GM21619 (cell line): ENCODE measurements around the gene PRKN.

Source experiments
- ATAC-seq: cut with Tn5 transposase; IDR thresholded peaks from one replicate; pipeline ENCODE4 v1.9.1; 2021; ENCODE audit not compliant: unreplicated experiment

PRKN gene

DNA sequence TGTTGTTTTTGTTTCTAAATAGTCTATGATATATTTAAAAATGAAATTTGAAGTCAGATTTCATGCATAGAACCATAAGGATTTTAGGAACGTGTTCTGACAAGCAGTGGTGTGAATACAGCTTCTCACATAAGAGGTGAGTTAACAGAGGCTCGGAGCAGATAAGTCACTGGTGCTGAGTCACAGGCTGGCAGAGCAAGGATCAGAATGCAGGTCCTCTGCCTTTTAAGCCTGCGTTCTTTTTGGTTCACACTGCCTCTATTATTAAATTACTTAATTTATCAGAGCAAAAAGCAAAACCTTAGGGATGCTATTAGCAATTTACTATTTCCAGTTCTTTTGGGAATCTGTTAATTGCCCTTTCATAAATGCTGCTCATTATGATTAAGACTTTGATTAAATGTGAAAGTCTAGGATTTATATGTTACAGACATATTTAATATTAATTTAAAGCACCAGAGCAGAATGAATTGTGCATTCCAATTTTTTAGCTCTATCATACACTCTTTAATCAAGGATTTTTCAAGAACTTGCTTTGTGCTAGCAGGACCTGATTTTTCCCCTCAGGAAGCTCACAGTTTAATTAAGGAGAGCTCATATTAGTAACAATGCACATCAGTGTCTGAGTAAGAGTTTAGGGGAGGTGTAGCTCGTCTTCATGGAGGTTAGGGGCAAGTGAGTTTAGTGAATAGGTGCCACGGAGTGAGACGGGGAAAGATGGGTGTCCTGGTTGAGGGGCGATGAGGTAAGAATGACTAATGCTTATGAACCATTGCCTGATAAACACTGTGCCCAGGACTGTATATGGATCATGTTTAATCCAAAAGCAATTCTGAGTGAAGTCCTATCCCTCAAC, 1241.0 kb downstream of the PRKN start:
- ATAC-seq = no peak

DNA sequence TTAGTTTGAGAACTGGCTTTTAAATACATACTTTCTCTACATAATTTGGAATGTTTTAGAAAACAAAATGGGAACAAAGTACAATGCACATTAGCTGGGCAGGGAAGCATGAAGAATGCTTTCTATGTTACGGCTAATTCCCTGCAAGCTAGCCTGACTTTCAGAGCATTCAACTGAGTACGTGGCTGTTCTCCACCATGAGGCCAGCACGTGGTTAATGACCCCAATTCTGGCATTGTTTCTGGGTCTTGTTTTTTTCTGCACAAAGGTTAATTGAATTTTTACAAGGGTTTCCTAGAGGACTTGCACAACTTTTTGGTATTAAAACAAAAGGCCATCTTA, 1245.1 kb downstream of the PRKN start:
- no peak for ATAC-seq

DNA sequence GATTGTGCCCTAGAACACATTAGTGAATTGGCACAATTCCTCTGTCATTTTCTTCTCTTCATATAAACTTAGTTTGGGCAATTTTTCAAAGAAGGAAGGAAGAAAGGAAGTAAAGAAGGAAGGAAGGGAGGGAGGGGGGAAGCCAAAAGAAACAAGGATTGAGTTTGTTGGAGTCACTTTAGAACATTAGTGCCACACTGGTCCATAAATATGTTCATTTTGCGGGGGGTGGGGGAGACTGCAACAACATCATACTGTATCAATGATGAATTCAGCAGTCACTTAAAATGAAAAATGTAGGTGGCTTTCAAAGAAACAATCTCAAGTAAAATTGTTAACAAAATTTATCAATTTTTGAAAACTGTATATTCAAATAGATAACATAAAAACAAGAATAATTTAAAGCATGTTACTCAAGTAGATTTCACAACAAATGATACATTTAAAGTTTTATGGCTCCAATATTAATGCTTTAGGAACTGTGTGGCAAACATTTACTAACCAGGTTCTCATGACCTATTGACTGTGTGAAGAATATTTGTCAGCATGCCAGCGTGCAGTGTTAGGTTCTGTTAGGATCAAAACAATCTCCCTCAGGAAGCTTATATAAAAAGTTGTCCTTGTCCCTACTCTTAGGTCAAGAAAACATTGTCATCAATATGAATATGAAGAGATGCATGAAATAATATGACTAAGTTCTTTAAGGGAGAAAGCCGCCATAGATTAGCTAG, 1245.6 kb downstream of the PRKN start:
- ATAC-seq = no peak

DNA sequence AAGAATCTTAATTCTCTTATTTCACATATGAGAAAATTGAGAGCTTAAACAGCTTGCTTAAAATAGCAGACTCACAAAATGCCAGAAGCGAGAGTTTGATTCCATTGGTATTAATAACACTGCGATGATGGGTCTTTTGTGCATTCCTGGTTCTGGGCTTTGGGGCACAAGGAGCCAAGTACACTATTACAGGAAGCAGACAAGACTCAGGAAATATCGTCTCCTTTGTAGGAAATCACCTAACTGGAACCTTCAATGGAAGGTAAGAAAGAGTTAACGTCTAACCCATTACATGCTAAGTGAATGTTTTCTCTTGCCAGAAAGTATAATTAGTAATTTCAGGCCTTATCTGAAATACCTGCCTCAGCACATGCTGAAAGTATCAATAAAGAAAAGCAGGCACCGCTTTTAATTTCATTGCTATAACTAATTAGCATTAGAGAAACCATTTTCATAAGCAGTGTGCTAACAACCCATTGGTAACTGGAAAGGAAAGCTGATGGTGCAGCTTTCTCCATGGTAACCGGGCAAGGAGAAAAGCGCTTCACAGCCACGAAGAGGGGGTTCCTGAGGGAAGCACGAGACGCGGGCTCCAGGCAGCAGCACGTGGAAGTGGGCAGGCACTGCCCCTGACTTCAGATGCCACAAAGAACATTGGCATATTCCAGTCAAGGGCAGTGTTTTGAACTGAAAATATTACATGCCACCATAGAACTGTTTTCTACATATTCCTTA, 1247.0 kb downstream of the PRKN start:
- no peak for ATAC-seq

DNA sequence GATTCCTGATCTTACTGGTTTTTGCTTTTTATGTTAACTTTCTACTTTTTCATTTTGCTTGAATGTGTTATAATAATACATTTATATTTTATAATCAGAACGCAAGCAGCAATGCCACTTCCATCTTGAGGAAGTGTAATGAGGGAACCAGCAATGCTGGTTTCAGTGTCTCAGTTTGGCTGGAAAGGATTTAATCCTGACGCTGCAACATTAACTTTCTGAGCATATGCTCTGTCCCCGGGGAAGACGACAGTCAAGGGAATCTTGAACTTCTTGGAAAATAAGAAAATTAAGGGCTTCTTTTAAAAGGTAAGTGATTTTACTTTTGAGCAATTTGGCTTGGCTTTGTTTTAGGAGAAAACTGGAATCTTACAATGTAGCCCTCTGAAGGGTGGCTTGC, 1248.2 kb downstream of the PRKN start:
- ATAC-seq = no peak

DNA sequence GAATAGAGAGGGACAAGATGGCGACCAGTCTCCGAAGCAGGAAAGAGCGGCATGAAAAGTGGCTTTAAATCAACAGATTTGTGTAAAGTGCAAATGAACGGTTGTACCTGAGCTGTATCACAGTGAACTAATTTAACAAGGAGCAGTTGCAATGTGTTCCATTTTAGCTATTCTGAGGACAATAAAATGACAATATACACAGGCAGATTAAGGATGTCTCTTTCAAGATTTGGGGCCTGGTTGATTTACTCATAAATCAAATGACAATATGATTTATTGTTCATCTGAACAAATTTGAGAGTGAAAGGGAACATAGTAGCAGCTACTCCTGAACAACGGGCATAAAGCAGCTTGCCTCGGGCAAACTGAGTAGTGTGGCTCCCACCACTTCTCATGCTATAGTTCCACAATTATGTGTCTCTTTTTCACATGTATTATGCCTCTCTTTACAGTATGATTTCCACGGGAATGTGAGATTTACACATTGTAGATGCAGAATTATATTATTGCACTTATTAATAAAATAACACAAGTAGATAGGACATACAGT, 1249.6 kb downstream of the PRKN start:
- ATAC-seq = no peak

DNA sequence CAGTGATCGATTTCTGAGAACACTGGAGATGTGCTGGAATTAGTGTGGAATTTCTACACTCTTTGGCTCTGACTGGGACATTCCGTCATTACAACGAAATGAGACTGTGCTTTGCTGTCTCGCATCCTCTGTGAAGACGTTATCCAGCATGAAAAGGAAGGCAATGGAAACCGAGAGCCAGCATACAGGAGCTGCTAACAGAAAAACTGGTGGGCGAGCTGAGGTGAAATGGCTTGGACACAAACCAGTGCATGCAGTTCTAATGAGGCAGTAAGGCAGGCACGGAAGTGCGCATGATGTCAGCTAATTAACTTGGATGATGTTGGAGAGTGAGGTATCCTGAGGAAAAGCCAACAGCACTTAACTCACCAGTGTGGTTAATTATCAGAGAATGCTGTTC, 1250.9 kb downstream of the PRKN start:
- ATAC-seq = no peak

DNA sequence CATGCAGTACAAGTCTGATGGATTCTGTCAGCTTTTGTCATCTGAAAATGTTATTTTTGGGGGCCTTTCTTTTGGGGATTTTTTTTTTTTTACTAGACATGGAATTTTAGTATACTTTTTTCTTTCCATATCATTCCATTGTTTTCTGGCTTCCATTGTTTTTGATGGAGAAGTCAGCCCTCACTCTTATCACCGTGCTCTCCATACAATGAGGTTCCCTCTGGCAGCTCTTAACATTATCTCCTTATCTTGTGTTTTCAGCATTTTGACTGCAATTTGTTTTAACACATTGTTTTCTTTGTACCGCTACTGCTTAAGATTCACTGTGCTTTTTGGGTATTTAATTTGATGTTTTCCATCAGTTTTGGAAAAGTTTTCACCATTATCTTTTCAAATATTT, 1262.2 kb downstream of the PRKN start:
- ATAC-seq = no peak

DNA sequence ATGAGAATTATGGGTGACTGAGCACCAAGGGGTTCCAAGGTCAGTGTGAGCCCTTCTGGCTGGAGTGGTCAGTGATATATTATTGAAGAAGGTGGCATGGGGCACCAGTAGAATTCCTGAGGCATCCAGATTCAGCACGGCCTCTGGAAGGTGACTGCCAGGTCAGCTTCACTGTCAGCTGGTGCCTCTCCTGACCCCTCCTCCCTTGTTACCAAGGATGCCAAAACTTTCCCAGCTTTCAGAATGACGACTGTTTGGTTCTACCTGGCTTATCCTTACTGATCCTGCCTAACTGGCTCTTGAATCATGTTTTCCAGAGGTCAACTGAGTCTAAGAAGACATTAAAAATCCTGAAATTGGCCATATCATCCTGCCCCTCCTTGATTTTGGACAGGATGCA, 1264.5 kb downstream of the PRKN start:
- ATAC-seq = no peak

DNA sequence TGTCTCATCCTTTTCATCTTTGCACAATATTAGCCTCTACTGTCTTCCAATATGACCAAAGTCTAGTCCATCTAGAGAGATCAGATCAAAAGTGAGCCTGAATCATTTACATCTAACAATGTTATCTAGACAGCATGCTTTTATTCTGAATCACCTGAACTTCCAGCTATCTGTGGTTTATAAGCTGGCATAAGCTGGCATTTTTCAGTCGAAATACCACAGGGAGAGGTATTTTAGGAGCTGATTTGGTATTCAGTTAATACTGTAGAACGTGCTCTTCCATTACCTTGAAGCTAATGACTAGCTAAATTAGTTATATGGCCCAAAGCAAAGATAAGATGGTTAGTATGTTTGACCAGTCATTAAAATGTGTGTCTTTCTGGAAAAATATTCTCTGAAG, 1265.4 kb downstream of the PRKN start:
- ATAC-seq = no peak

DNA sequence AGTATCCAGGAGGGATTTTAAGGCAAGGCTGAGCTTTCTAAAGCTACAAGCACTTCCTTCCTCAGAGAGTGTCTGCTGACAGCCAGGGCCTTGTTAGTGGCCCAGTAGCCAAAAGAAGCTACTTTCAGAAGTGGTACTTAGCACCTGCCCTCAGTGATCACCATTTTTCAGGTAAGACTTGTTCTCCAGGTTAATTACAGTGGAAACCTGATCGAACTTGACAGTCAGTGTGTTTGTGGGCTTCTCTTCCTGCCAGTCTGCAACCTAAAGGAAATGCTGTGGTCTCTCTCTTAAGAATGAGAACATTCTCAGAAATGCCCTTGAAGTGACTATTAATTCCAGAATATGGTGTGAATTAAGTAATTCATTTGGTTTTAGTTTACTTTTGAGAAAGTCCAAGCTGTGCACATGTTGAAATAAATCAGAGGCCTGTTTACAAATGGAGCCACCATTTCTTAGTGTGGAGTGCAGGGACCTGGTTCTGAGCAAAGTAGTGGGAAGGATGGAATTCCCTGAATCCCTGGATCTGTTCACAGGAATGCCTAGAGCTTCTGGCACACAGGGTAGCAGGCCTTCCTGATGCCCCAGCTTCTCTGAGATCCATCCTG, 1268.5 kb downstream of the PRKN start:
- no peak for ATAC-seq

DNA sequence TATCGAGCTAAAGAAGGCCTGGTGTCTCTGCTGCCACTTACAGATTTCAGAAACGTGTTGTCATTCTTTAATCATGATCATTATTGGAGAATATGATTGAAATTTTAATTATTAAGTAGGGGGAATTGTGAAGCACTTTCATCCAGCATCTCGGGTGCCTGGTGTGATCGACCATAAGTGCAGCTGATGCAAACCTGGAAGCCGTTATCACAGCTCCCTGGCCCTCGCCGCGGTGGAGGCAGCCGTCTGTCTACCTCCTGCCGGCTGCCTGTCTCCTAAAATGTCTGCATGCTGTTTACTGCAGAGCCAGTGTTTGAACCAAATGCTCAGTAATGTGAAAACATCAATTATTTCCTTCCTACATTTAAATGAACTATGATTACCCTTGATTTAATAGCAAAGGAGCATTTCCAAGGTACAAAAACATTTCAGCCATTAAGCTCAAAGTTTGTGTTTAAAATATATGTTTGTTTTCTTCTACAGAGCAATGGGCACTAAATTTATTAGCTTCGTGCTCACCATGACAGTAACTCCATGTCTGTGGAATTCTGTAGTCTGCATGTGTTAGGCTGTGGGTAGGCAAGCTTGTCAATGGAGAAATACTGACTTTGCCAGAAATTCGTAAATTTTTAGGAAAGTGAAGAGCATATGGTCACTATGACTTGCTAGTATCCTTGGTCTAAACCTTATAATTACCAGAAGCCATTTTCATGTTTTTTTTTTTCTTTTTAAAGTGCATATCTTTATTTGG, 1269.2 kb downstream of the PRKN start:
- ATAC-seq = no peak

DNA sequence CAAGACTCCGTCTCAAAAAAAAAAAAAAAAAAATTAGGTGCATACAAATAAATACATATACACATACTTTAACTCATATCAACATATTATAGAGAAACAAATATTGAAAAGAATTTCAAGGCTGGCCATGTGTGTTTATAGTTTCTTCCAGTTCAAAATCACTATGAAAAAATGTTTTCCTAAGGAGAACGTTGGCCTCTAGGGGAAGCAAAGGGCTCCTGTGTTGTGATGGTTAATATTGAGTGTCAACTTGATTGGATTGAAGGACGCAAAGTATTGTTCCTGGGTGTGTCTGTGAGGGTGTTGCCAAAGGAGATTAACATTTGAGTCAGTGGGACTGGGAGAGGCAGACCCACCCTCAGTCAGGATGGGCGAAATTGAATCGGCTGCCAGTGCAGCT, 1271.7 kb downstream of the PRKN start:
- ATAC-seq = no peak

DNA sequence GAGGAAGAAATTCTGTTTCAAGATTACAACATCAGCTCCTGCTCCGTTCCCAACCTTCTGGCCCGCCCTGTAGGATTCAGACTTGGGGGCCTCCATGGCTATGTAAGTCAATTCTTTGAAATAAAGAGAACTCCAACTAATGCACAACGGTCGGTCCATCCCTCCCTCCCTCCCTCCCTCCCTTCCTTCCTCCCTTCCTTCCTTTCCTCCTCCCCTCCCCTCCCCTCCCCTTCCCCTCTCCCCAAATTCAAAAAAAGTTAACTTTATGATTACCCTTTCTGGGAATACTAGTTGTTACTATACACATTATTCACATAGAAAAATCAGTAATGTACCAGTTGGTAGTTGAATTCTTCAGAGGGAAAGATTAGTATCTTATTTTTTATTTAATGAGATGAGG, 1274.0 kb downstream of the PRKN start:
- ATAC-seq = no peak

DNA sequence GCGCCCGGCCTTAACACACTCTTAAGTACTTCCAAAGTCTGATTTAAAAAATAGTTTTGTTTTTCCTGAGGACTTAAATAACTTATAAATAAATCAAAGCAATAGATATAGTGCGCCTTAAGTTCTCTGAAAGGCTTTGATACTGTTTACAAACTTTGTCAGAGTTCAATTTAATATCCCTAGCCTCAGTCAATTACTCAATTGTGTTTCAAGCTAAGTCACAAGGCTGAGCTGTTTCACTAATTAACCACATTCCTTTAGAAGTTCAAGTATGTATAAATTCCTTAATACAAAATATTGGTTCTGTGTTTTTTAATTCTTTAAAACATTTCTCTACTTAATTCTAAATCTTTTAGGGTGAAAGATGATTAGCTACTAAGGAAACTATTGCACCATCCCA, 1275.3 kb downstream of the PRKN start:
- no peak for ATAC-seq

DNA sequence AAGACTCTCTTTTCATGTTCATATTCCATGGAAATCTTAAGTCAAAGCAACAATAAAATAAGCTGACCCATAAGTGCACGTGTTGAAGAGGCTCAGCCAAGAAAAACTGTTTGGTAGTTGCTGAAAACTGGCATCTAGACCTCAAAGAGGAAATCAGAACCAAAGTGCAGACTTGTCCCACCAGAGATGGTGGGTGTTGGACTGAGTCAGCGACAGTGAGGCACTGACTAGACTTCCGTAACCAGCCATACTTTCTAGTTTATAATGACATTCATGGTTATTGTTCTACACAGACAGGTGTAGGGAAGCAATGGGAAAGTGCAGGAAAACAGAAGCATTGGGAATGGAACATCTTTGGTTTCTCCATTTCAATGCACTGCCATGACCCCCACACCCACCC, 1278.0 kb downstream of the PRKN start:
- ATAC-seq = no peak

DNA sequence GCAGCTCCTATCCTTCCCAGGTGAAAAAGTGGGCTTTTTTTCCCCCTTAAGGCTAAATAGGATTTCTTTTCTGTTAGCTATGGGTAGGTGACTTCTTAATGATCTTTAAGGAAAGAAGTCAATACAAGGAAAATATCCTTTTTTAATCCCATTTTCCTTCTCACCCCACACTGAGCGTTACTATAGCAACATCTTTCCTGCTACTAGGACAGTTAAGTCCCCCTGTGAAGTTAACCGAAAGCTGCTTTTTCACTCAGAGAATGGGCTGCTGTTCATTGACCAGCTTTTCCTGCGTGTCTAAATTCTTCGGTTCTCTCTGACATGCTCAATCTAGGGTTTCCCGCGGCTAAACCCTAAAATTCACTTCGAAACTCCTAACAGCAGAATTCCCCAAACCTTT, 1280.6 kb downstream of the PRKN start:
- no peak for ATAC-seq

DNA sequence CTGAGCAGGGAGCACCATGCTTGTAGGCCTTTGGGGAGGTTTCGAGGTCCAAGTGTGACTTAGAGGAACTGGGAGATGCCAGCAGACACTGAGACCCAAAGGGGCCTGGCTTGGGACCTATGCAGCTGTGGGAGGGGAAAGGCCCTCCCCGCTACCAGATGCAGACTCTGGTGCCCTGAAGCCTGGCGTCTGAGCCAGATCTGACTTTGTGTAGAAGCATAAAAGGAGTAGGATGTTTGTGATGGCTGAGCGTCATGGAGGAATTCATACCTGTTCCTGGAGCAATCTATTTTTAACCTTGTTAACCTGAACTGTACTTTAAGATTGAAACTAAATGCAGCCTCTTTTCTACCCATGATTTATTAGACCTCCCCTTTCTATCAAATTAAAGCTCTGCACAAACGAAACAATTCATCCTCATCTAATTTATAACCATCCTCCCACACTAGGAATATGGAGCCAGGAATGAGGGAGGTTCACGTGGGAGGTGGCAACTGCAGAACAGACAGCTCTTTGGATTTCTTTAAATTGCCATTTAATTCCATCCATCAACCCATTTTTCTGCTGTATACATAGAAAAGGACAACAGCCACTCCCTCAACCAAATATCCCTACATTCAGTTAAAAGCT, 1281.2 kb downstream of the PRKN start:
- ATAC-seq = no peak

DNA sequence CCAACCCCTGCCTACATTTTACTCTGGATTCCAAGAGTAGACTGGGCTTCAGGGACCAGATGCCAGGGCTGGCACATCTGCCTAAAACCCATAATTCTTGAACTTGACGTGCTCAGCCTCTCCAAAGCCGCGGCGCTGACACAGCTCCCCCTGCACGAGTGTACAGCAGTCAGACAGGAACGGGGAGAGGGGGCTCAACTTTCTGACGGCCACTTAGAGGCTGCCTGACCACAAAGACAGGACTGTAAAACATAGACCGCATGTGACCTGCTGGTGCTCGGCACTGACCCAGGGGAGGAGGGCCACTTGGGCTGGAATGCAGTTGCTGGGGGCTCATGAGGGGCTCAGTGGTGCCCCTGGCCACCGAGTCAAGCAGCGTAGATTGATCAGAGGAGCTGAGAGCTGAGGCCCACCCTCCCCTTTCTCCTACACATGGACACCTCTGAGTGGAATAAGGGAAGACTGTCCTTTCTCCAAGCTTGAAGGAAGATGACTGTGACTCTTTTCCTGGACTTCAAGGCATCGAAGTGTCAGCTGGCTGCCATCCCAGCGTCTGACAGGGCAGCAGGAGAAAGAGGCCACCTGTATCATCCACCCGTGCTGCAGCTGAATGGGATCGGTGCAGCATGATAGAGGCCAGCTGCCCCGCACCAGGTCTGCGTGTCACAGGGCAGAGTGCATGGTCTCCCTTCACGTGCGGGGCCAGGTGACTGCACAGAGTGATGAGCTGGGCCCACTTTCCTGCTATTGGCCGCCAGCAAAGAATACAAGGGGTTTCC, 1282.4 kb downstream of the PRKN start:
- no peak for ATAC-seq
